ENCODE data around the gene UBA1. TPM values are rescaled to one million over a fixed set of nuclear protein-coding genes. Genes with fewer than 3 reads are reported as not detected.

Gene UBA1
- total and polyA plus RNA-seq, 10 of the 15 experiments (the other 5 are each of a cell fraction or from before 2014, with no cell fraction given) = 60.4 to 314 (median 216) TPM

- Histone ChIP-seq H2AFZ (ENCODE audit: control insufficient read depth, low read depth, low read length) (no peak overlapping the region), H3K4me1 (ENCODE audit: control insufficient read depth, insufficient read depth, low read length) (peaks cover 8% of the 10 kb centered on the region; the same call in 1 of the 2 replicates), H3K9ac (ENCODE audit: control insufficient read depth, insufficient read depth, low read length) (no peak overlapping the region), H3K4me2 (ENCODE audit: control insufficient read depth, insufficient read depth) (no peak overlapping the region), H3K27me3 (replicated peaks in 1 of 2; ENCODE audit: control insufficient read depth in 2 of 2, insufficient read depth in 2 of 2, low read length in 1 of 2) (no peaks in the 10 kb centered on the region), H4K20me1 (ENCODE audit: control insufficient read depth, insufficient read depth) (peaks cover 18% of the 10 kb centered on the region), H3K4me3 (no peak overlapping the region), H3K9me3 (replicated peaks; ENCODE audit: control insufficient read depth, insufficient read depth, low read length) (no peaks in the 10 kb centered on the region), H3K79me2 (ENCODE audit: control insufficient read depth, insufficient read depth, low read length) (peaks cover 30% of the 10 kb centered on the region), H3K36me3 (ENCODE audit: control insufficient read depth in 2 of 2, insufficient read depth in 2 of 2, low read length in 1 of 2) (peaks cover 29 to 30% of the 10 kb centered on the region in 2 experiments; a peak in 3 of 4 replicates), H3K27ac (ENCODE audit: control insufficient read depth, insufficient read depth) (no peak overlapping the region)
- RAD21 ChIA-PET (ENCODE audit: unreplicated experiment) = no interaction called here
- POLR2A ChIA-PET = interaction anchor here (0.6 kb wide), 1 partner anchor 80 kb away, joined by 3 read pairs; the partner anchor contains the start of gene NDUFB11
- TF ChIP-seq STAT1 (conservative IDR thresholded peaks at IDR 0.05) (no peak), NRF1 (conservative IDR thresholded peaks at IDR 0.05; ENCODE audit: low read depth, low read length) (no peak), POLR2A (IDR thresholded peaks at IDR 0.05; ENCODE audit: low read depth, low read length) (no peak), SREBF2 (IDR thresholded peaks at IDR 0.05; ENCODE audit: low read length) (no peak), JUNB (IDR thresholded peaks at IDR 0.05) (no peak), EZH2 (IDR thresholded peaks at IDR 0.05; ENCODE audit: borderline replicate concordance, control insufficient read depth, low read depth, low read length) (no peak), FOS (IDR thresholded peaks at IDR 0.05; ENCODE audit: borderline replicate concordance, extremely low read depth, insufficient read length) (no peak), YBX1 (IDR thresholded peaks at IDR 0.05) (no peak), RAD51 (IDR thresholded peaks at IDR 0.05) (no peak)
- intact Hi-C loops (cut with micrococcal nuclease; ENCODE audit: unreplicated experiment) = no loop called here
- no peak for FAIRE-seq
- CTCF ChIA-PET = no interaction called here
- in situ Hi-C loops (cut with MboI) = loop anchor here (25.0 kb wide), 1 partner anchor 1713 kb away; no protein-coding TSS in a partner anchor
- no peak for DNase-seq (ENCODE audit: low read depth, low spot score)
- SMC1A ChIA-PET (ENCODE audit: uncharacterized antibody, unreplicated experiment) = no interaction called here
- WGBS (ENCODE audit: insufficient coverage, insufficient replicate concordance, low lambda C conversion rate, missing lambda C conversion rate) = 92% methylated on average over 17 of the region's 17 CpGs
- no peak for ATAC-seq
- BruUV-seq (replicated peaks) = no TSS peak
Observed at GRCh38 chrX:47224266-47224895, 30.8 kb downstream of the UBA1 start.

GRCh38 chrX:47224896-47225290 is 31.3 kb downstream of the UBA1 start:
- Histone ChIP-seq H3K9ac (ENCODE audit: control insufficient read depth, insufficient read depth, low read length) (no peak overlapping the region), H3K4me1 (ENCODE audit: control insufficient read depth, insufficient read depth, low read length) (peaks cover 3% of the 10 kb centered on the region; the same call in 1 of the 2 replicates), H3K27ac (ENCODE audit: control insufficient read depth, insufficient read depth) (no peak overlapping the region), H2AFZ (ENCODE audit: control insufficient read depth, low read depth, low read length) (no peak overlapping the region), H3K27me3 (replicated peaks in 1 of 2; ENCODE audit: control insufficient read depth in 2 of 2, insufficient read depth in 2 of 2, low read length in 1 of 2) (no peaks in the 10 kb centered on the region), H3K79me2 (ENCODE audit: control insufficient read depth, insufficient read depth, low read length) (peaks cover 25% of the 10 kb centered on the region), H3K4me3 (no peak overlapping the region), H4K20me1 (ENCODE audit: control insufficient read depth, insufficient read depth) (peaks cover 18% of the 10 kb centered on the region), H3K4me2 (ENCODE audit: control insufficient read depth, insufficient read depth) (no peak overlapping the region), H3K9me3 (replicated peaks; ENCODE audit: control insufficient read depth, insufficient read depth, low read length) (no peaks in the 10 kb centered on the region), H3K36me3 (ENCODE audit: control insufficient read depth in 2 of 2, insufficient read depth in 2 of 2, low read length in 1 of 2) (peaks cover 29 to 30% of the 10 kb centered on the region in 2 experiments; a peak in 3 of 4 replicates)
- 93% methylated on average over 4 of the region's 4 CpGs for WGBS (ENCODE audit: insufficient coverage, insufficient replicate concordance, low lambda C conversion rate, missing lambda C conversion rate)
- ChIA-PET CTCF (no interaction called here), POLR2A (no interaction called here), SMC1A (ENCODE audit: uncharacterized antibody, unreplicated experiment) (no interaction called here), RAD21 (ENCODE audit: unreplicated experiment) (no interaction called here)
- in situ Hi-C loops (cut with MboI) (loop anchor here (25.0 kb wide), 1 partner anchor 1712 kb away; no protein-coding TSS in a partner anchor), intact Hi-C loops (cut with micrococcal nuclease; ENCODE audit: unreplicated experiment) (no loop called here)
- no peak for DNase-seq (ENCODE audit: low read depth, low spot score)
- no TSS peak for BruUV-seq (replicated peaks)
- no peak for TF ChIP-seq HDAC2 (IDR thresholded peaks at IDR 0.05)
- FAIRE-seq = no peak
- no peak for ATAC-seq

Measured in GM12878 (cell line).